Activated naive CD8-positive, alpha-beta T cell treated with anti-CD3 and anti-CD28 coated beads, Interleukin-2, amount 10 ng/mL, durations not matched to agents 7 days and 5 days (primary cell): ENCODE measurements around the gene SEMA5A. TPM values are rescaled to one million over a fixed set of nuclear protein-coding genes. Genes with fewer than 3 reads are reported as not detected.

Experiments
- ATAC-seq: fragments of 150-1000 bp; cut with Tn5 transposase; one replicate; pipeline ENCODE4 v1.10.0; 2021; ENCODE audit warnings: low read depth, moderate library complexity
- POLR2A ChIA-PET: fragments of 350-600 bp; sonication (Branson Sonifier 250); formaldehyde crosslinking; loops from one replicate; lab custom pipeline; 2021; ENCODE audit warnings: antibody characterized with exemption; lab: Charles Lee
- DNase-seq: peaks from one replicate; pipeline ENCODE4 v3.0.0; 2021
- H3K27ac Mint-ChIP-seq: one replicate; pipeline ENCODE4 v1.8.0; 2022; ENCODE audit warnings: mild to moderate bottlenecking, mixed read lengths
- H3K27me3 Mint-ChIP-seq: one replicate; pipeline ENCODE4 v1.8.0; 2022; ENCODE audit warnings: mild to moderate bottlenecking, moderate library complexity, mixed read lengths
- H3K36me3 Mint-ChIP-seq: one replicate; pipeline ENCODE4 v1.8.0; 2021; ENCODE audit warnings: mild to moderate bottlenecking, mixed read lengths
- H3K4me1 Mint-ChIP-seq: one replicate; pipeline ENCODE4 v1.8.0; 2021; ENCODE audit warnings: mixed read lengths
- H3K4me3 Mint-ChIP-seq: one replicate; pipeline ENCODE4 v1.8.0; 2022; ENCODE audit warnings: mild to moderate bottlenecking, moderate library complexity, mixed read lengths
- H3K9me3 Mint-ChIP-seq: one replicate; pipeline ENCODE4 v1.8.0; 2021; ENCODE audit warnings: mixed read lengths
- total RNA-seq, 2 experiments: library from RNA; stranded (reverse); gene quantifications; one replicate each; pipeline ENCODE4 v1.2.3, GENCODE V29; 2021

The SEMA5A gene
- total RNA-seq, 2 experiments from 2014 or later, result 0.03 to 0.14 TPM

DNA sequence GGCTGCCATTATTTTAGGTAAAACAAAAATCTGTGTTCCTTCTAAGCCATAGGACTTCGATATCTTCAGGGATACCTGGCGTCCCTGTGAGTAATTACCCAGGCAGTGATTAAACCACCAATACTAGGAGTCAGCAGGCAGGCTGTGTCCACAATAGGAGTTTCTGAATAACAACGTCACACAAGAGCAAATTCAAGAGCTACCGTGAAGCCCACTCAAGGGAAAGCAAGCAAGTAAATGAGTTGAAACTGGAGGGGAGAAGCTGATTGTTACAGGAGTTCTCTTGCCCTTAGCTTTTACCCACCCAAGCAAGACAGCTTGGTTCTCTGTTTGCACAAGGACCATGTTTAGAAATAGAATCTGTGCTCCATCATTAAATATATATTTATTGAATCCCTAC, 50.8 kb downstream of the SEMA5A start:
- Mint-ChIP-seq H3K36me3 (no peaks in the 10 kb centered on the region), H3K27me3 (no peaks in the 10 kb centered on the region), H3K27ac (no peak overlapping the region), H3K9me3 (no peaks in the 10 kb centered on the region), H3K4me3 (no peak overlapping the region), H3K4me1 (no peaks in the 10 kb centered on the region)
- POLR2A ChIA-PET, result no interaction called here
- DNase-seq (no peak), ATAC-seq (no peak)

DNA sequence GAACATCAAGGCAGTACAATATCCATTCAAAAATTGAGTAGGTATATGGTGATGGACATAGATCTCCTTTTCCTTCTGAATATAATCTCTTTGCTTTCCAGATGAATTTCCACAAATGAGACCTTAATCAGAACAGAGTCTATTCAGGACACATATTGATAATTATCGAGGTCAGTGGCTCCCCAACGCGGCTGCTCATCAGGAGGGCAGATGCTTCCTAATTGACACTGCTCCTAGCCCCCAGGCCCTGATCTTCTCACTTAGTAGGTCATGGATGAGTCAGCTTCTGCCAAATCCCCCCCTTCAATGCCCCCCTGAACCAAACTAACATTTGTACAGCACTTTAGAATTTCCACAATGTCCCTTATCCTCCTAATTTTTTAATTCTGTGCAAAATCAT, 51.6 kb downstream of the SEMA5A start:
- H3K36me3 Mint-ChIP-seq, result no peaks in the 10 kb centered on the region
- H3K4me1 Mint-ChIP-seq, result no peaks in the 10 kb centered on the region
- ATAC-seq (no peak), DNase-seq (no peak)
- POLR2A ChIA-PET, result no interaction called here
- H3K4me3 Mint-ChIP-seq, result no peak overlapping the region
- no peaks in the 10 kb centered on the region for H3K9me3 Mint-ChIP-seq
- no peak overlapping the region for H3K27ac Mint-ChIP-seq
- H3K27me3 Mint-ChIP-seq, result no peaks in the 10 kb centered on the region

DNA sequence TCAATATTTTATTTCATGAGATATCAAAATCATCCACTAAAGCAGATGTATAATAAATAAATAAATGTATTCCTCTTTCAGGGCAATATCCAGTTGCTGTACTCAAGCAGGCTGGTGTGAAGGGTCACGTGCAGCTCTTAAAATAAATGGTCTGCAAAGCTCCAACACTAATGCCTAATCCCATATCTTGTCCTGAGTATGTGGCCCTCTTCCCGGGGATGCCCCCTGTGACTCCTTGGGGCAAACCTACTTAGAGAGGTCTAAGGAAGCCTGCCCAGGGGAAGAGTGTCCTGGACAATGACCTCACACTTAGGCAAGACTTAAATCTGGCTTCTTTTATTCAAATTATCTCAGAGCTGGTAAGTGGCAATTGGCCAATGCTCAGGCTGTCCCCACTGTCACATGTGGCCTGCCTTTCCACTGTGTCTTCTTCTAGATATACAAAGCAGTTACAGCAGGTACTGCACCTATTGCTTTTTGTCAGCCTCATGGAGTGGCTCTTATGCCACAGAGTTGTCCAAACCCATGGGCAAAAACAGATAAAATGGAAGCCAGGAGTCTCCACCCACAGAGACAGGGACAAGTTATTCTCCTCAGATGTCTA, 55.3 kb downstream of the SEMA5A start:
- no peaks in the 10 kb centered on the region for H3K36me3 Mint-ChIP-seq
- H3K9me3 Mint-ChIP-seq, result no peaks in the 10 kb centered on the region
- DNase-seq (no peak), ATAC-seq (no peak)
- no peak overlapping the region for H3K4me3 Mint-ChIP-seq
- no peak overlapping the region for H3K27ac Mint-ChIP-seq
- H3K27me3 Mint-ChIP-seq, result no peaks in the 10 kb centered on the region
- POLR2A ChIA-PET, result no interaction called here
- H3K4me1 Mint-ChIP-seq, result no peaks in the 10 kb centered on the region

DNA sequence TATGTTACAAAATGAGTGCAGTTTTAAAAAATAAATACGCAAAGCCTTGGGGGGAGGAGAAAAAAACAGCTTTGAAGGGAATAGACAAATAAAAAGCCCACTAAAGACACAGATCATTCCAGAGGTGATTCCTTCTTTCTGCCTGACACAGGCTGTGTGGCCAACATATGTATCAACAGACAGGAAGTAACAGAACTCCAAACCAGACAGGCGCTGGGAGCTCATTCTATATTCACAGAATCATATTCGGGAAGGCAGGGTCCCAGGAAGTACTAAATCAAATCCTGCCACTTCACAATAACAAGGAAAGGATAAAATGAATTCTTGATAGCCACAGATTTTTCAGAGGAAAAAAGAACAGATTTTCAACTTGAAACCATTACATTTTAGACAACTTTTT, 62.1 kb downstream of the SEMA5A start:
- POLR2A ChIA-PET, result no interaction called here
- H3K9me3 Mint-ChIP-seq, result peaks cover 2% of the 10 kb centered on the region
- no peak overlapping the region for H3K27ac Mint-ChIP-seq
- ATAC-seq (no peak), DNase-seq (no peak)
- no peaks in the 10 kb centered on the region for H3K4me1 Mint-ChIP-seq
- H3K4me3 Mint-ChIP-seq, result no peak overlapping the region
- H3K36me3 Mint-ChIP-seq, result no peaks in the 10 kb centered on the region
- no peaks in the 10 kb centered on the region for H3K27me3 Mint-ChIP-seq

DNA sequence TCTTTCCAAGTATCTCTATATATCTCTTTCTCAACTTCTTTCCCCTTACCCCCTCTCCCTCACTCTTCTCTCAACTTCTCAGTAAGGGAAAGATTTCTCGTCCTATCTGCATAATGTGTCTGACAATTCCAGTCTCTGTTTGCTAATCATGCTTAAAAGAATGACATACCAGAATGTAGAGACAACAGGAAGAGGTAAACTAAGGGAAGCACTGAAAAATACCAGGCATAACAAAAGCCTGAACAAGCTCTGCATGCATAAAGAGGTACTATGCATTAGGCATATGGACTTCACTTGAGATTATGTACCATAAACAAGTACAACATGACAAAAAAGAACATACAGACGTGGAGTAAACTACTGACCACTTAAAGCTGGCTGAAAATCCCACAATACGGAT, 62.6 kb downstream of the SEMA5A start:
- Mint-ChIP-seq H3K27ac (no peak overlapping the region), H3K27me3 (no peaks in the 10 kb centered on the region), H3K9me3 (peaks cover 5% of the 10 kb centered on the region), H3K4me3 (no peak overlapping the region), H3K4me1 (no peaks in the 10 kb centered on the region), H3K36me3 (no peaks in the 10 kb centered on the region)
- POLR2A ChIA-PET, result no interaction called here
- DNase-seq (no peak), ATAC-seq (no peak)

DNA sequence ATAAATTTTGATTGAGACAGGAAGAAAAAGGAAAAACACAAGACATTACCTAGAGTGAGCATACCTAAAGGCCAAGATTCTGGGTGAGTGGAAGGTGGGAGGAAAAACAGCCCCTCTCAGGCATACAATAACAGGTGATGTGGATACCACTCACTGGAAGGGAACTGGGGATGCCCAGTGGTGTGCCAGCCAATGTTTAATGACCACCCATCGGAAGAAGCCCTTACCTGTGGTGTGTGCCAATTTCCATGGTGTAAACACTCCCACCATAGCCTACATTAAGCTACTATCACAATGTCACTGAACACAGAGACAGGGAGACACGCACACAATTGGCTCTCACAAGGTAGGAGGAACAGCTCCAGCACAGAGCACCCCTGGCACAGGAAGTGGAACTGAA, 63.5 kb downstream of the SEMA5A start:
- DNase-seq (no peak), ATAC-seq (no peak)
- POLR2A ChIA-PET, result no interaction called here
- Mint-ChIP-seq H3K27ac (no peak overlapping the region), H3K9me3 (peaks cover 8% of the 10 kb centered on the region), H3K36me3 (no peaks in the 10 kb centered on the region), H3K4me3 (no peak overlapping the region), H3K27me3 (no peaks in the 10 kb centered on the region), H3K4me1 (no peaks in the 10 kb centered on the region)

DNA sequence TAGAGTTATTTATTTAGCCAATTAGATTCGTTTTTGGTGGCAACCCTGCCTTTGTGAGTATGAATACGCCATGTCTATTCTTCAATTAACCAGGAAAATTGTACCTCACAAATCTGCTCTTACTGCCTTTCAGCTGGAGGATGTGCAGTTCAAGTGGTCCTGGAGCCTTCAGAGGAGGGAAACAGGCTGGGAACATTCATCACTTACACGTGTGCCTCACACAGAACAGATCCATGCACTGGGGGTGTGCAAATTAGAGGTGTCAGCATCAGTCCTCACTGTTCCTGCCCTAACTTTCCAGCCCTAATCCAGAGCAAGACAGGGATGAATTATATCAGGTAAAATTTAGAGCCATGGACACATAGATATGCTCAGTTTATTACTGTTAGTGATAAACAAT, 65.4 kb downstream of the SEMA5A start:
- Mint-ChIP-seq H3K4me1 (no peaks in the 10 kb centered on the region), H3K27ac (no peak overlapping the region), H3K27me3 (no peaks in the 10 kb centered on the region), H3K9me3 (peaks cover 15% of the 10 kb centered on the region), H3K36me3 (no peaks in the 10 kb centered on the region), H3K4me3 (no peak overlapping the region)
- no peak for ATAC-seq
- POLR2A ChIA-PET, result no interaction called here
- no peak for DNase-seq

DNA sequence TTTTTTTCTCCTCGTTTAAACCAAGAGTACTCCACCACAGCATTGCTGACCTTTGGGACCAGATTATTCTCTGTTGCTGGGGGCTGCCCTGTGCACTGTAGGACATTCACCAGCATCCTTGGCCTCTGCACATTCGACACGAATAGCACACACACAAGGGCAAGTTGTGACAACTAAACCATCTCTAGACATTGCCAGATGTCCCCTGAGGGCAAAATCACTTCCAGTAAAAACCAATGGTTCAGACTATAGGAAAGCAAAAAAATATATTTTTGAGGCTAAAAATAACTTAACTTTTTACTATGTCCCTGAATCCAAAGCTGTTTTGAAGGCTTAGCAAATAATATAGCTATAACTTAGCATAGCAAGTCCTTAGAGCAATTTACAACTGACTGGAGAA, 65.9 kb downstream of the SEMA5A start:
- Mint-ChIP-seq H3K36me3 (no peaks in the 10 kb centered on the region), H3K4me3 (no peak overlapping the region), H3K9me3 (peaks cover 18% of the 10 kb centered on the region), H3K4me1 (no peaks in the 10 kb centered on the region), H3K27me3 (no peaks in the 10 kb centered on the region), H3K27ac (no peak overlapping the region)
- no peak for ATAC-seq
- no peak for DNase-seq
- POLR2A ChIA-PET, result no interaction called here

DNA sequence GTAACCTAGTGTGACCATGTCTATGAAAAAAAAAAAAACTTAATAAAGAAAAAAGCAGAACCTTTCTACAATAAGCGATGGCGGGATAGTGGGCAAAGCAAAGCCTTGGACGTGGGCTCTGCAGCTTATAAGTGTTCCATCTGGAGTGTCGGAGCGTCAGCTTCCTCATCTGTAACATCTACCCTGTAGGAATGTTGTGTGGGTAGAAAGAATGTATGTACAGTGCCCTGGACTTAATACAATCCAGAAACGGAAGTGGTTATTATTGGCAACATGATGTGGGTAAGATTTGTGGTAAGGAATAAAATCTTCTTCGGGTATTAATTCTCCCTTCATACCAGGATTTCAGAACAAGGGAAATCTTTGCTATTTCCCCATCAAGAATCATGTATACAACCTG, 66.5 kb downstream of the SEMA5A start:
- no peak overlapping the region for H3K4me3 Mint-ChIP-seq
- no peak overlapping the region for H3K27ac Mint-ChIP-seq
- H3K4me1 Mint-ChIP-seq, result no peaks in the 10 kb centered on the region
- no peak for DNase-seq
- ATAC-seq, result no peak
- no peaks in the 10 kb centered on the region for H3K36me3 Mint-ChIP-seq
- no peaks in the 10 kb centered on the region for H3K27me3 Mint-ChIP-seq
- H3K9me3 Mint-ChIP-seq, result peaks cover 18% of the 10 kb centered on the region
- POLR2A ChIA-PET, result no interaction called here

DNA sequence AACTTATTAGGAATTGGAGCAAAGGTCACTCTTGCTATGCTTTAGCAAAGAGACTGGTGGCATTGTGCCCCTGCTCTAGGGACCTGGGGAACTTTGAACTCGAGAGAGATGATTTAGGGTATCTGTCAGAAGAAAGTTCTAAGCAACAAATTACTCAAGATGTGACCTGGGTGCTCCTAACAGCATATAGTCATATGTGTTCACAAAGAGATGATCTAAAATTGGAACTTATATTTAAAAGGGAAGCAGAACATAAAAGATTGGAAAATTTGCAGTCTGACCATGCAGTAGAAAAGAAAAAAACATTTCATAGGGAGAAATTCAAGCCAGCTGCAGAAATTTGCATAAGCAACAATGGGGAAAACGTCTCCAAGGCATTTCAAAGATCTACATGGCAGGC, 68.3 kb downstream of the SEMA5A start:
- ATAC-seq (no peak), DNase-seq (no peak)
- POLR2A ChIA-PET, result no interaction called here
- Mint-ChIP-seq H3K27ac (no peak overlapping the region), H3K27me3 (no peaks in the 10 kb centered on the region), H3K9me3 (peaks cover 19% of the 10 kb centered on the region), H3K4me1 (no peaks in the 10 kb centered on the region), H3K36me3 (no peaks in the 10 kb centered on the region), H3K4me3 (no peak overlapping the region)

DNA sequence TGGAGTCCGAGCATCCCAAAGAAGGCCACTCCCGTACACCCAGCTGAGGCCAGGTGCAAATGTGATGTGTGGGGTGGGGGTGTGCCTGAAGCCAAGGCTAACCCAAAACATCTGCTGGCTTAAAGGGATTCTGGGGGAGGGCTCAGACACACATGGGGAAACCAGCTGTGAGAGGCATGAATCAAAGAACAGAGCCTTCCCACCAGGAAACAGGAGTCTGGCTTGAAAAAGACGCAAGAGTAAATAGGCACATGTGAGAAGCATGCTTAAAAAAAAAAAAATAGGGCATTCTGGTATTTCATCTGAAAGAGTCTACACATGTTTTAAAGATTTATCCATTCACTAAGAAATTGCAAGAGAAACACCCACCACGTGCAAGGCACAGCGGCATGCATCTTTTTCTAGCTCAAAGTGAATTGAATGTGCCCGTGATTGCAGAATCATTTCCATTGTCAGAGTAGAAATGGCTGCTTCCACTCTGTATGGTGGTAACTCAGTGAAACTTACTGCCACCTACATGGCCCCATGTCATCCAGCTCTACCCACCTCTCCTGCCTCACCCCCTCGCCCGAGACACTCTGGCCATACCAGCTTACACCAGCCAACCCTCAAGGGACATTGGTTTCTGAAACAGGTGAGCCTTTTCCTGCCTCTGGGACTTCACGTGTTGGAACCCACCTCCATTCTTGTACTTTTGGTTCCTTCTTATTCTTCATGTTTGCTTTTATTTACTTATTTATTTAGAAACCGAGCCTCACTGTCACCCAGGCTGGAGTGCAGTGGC, 71.5 kb downstream of the SEMA5A start:
- POLR2A ChIA-PET, result no interaction called here
- Mint-ChIP-seq H3K9me3 (peaks cover 19% of the 10 kb centered on the region), H3K4me3 (no peak overlapping the region), H3K27me3 (no peaks in the 10 kb centered on the region), H3K4me1 (no peaks in the 10 kb centered on the region), H3K27ac (no peak overlapping the region), H3K36me3 (no peaks in the 10 kb centered on the region)
- no peak for ATAC-seq
- no peak for DNase-seq

DNA sequence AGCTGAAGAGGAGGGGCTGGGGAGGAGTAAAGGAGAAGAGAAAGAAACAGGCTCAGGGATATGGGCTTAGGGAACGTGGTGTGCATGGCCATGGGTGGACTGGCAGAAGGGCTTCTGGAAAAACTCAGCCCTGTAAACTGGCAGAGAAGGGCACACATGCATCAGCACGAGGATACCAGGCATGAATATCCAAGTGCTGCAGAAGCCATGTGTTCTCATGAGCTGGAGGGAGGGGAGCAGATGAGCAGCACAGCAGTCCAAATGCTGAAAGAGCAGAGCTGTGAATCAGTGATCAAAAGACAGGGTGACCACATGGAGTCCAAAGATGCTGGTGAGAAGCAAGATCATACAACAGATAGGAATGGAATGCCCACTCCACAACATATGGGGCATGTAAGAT, 72.3 kb downstream of the SEMA5A start:
- no peak overlapping the region for H3K4me3 Mint-ChIP-seq
- POLR2A ChIA-PET, result no interaction called here
- DNase-seq (no peak), ATAC-seq (no peak)
- no peaks in the 10 kb centered on the region for H3K36me3 Mint-ChIP-seq
- no peak overlapping the region for H3K27ac Mint-ChIP-seq
- H3K9me3 Mint-ChIP-seq, result peaks cover 16% of the 10 kb centered on the region
- H3K27me3 Mint-ChIP-seq, result no peaks in the 10 kb centered on the region
- H3K4me1 Mint-ChIP-seq, result no peaks in the 10 kb centered on the region

DNA sequence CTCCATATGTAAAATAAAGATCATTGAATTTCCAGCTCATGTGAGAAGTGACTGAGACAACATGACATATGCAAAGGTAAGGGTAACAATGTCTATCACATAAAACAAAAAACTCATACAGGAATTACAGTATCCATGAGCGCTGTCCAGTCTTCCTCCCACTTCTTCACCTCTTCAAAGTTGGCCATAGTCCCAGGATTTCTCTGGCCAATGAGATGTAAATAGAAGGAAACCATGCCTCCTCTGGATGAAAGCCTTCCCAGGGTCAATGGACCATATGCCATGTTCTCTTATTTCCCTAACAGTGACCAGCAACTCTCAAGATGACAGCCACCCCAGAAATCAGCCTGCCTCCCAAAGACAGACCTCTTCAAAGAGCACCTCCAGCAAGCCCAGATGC, 75.5 kb downstream of the SEMA5A start:
- POLR2A ChIA-PET, result no interaction called here
- no peak overlapping the region for H3K4me3 Mint-ChIP-seq
- H3K36me3 Mint-ChIP-seq, result no peaks in the 10 kb centered on the region
- peaks cover 4% of the 10 kb centered on the region for H3K9me3 Mint-ChIP-seq
- DNase-seq (no peak), ATAC-seq (no peak)
- H3K27ac Mint-ChIP-seq, result no peak overlapping the region
- H3K4me1 Mint-ChIP-seq, result no peaks in the 10 kb centered on the region
- H3K27me3 Mint-ChIP-seq, result no peaks in the 10 kb centered on the region

DNA sequence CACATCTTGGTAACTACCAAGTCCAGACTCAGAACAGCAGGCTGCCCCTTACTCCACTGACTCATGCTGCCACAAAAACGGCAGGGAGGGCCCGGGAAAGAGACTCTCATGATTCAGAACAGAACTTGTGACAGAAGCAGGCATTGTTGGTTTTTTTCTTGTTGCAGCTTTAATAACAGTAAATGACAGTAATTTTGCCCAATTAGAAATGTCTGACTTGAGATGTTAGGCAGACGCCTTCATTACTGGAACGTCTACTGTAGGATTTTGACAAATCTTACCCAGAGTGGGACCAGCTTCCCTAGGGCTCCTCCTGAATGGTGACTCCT, 77.9 kb downstream of the SEMA5A start:
- Mint-ChIP-seq H3K4me3 (no peak overlapping the region), H3K9me3 (no peaks in the 10 kb centered on the region), H3K27ac (no peak overlapping the region), H3K36me3 (no peaks in the 10 kb centered on the region), H3K27me3 (no peaks in the 10 kb centered on the region), H3K4me1 (no peaks in the 10 kb centered on the region)
- POLR2A ChIA-PET, result no interaction called here
- ATAC-seq, result no peak
- DNase-seq, result no peak
